HEK293T (cell line): Measurements from ENCODE around the gene CACHD1.

Source experiments
- CTCF ChIA-PET: fragments of 350-600 bp; formaldehyde crosslinking; extraction: SDS; loops from one replicate; lab custom pipeline; 2021; ENCODE audit warnings: antibody characterized with exemption, inconsistent platforms; lab: Yijun Ruan, JAX
- POLR2A ChIA-PET: fragments of 350-600 bp; formaldehyde crosslinking; extraction: SDS; loops from one replicate; lab custom pipeline; 2020; ENCODE audit warnings: antibody characterized with exemption, inconsistent platforms; lab: Yijun Ruan, JAX
- DNase-seq: peaks from one replicate; pipeline ENCODE4 v3.0.0; 2012; ENCODE audit warnings: mixed read lengths; ENCODE audit errors: extremely low spot score
- ARNT ChIP-seq: fragments of 450-650 bp; IDR thresholded peaks from 2 replicates; pipeline ENCODE4 v1.6.1; 2017; ENCODE audit warnings: mild to moderate bottlenecking
- BHLHE40 ChIP-seq: fragments of 450-650 bp; IDR thresholded peaks from 2 replicates; pipeline ENCODE4 v1.6.1; 2016; ENCODE audit warnings: mild to moderate bottlenecking, moderate library complexity, borderline replicate concordance
- CTBP1 ChIP-seq: fragments of 450-650 bp; IDR thresholded peaks from 2 replicates; pipeline ENCODE4 v1.6.1; 2016; ENCODE audit warnings: borderline replicate concordance
- ELF4 ChIP-seq: fragments of 450-650 bp; IDR thresholded peaks from 2 replicates; pipeline ENCODE4 v1.6.1; 2017; ENCODE audit warnings: antibody characterized with exemption
- FOXA1 ChIP-seq: fragments of 450-650 bp; IDR thresholded peaks from 2 replicates; pipeline ENCODE4 v1.6.1; 2016; ENCODE audit warnings: mild to moderate bottlenecking
- FOXK2 ChIP-seq: fragments of 450-650 bp; IDR thresholded peaks from 2 replicates; pipeline ENCODE4 v1.6.1; 2016; ENCODE audit warnings: mild to moderate bottlenecking
- FOXM1 ChIP-seq: fragments of 450-650 bp; IDR thresholded peaks from 2 replicates; pipeline ENCODE4 v1.6.1; 2017; ENCODE audit warnings: mild to moderate bottlenecking, borderline replicate concordance
- HDGF ChIP-seq: fragments of 450-650 bp; IDR thresholded peaks from 2 replicates; pipeline ENCODE4 v1.6.1; 2017; ENCODE audit warnings: antibody characterized with exemption, borderline replicate concordance
- L3MBTL2 ChIP-seq: fragments of 450-650 bp; conservative IDR thresholded peaks from 2 replicates; pipeline ENCODE4 v1.6.1; 2016; ENCODE audit warnings: mild to moderate bottlenecking
- LEF1 ChIP-seq: fragments of 450-650 bp; IDR thresholded peaks from 2 replicates; pipeline ENCODE4 v1.6.1; 2017; ENCODE audit warnings: mild to moderate bottlenecking, borderline replicate concordance
- NFRKB ChIP-seq: fragments of 450-650 bp; IDR thresholded peaks from 2 replicates; pipeline ENCODE4 v1.6.1; 2016; ENCODE audit warnings: mild to moderate bottlenecking, moderate library complexity
- PKNOX1 ChIP-seq: fragments of 450-650 bp; IDR thresholded peaks from 2 replicates; pipeline ENCODE4 v1.6.1; 2016
- SP1 ChIP-seq: fragments of 450-650 bp; IDR thresholded peaks from 2 replicates; pipeline ENCODE4 v1.6.1; 2017
- SUZ12 ChIP-seq: fragments of 450-650 bp; IDR thresholded peaks from 2 replicates; pipeline ENCODE4 v1.6.1; 2016; ENCODE audit warnings: mild to moderate bottlenecking
- TARDBP ChIP-seq: fragments of 450-650 bp; IDR thresholded peaks from 2 replicates; pipeline ENCODE4 v1.6.1; 2016
- ZNF384 ChIP-seq: fragments of 450-650 bp; IDR thresholded peaks from 2 replicates; pipeline ENCODE4 v1.6.1; 2016

The CACHD1 gene

GRCh38 chr1:64527165-64527564 lies 57.2 kb downstream of the CACHD1 start:
- DNase-seq: no peak
- ChIA-PET CTCF (no interaction called here), POLR2A (no interaction called here)
- TF ChIP-seq TARDBP: no peak

GRCh38 chr1:64527786-64528185 lies 57.9 kb downstream of the CACHD1 start:
- CTCF ChIA-PET: no interaction called here
- POLR2A ChIA-PET: no interaction called here
- DNase-seq: no peak
- TF ChIP-seq ZNF384: no peak
- TF ChIP-seq PKNOX1: no peak
- no peak for TF ChIP-seq SUZ12
- TF ChIP-seq ELF4: no peak
- TF ChIP-seq TARDBP: no peak
- no peak for TF ChIP-seq CTBP1
- no peak for TF ChIP-seq SP1
- TF ChIP-seq LEF1: no peak
- no peak for TF ChIP-seq FOXA1

GRCh38 chr1:64530969-64531692 lies 61.2 kb downstream of the CACHD1 start:
- ChIA-PET CTCF (interaction anchor here (0.6 kb wide), 1 partner anchor 129 kb away, joined by 3 read pairs; no protein-coding TSS in a partner anchor), POLR2A (no interaction called here)
- no peak for DNase-seq
- TF ChIP-seq SUZ12 (no peak), BHLHE40 (no peak), ARNT (no peak), HDGF (no peak), L3MBTL2 (no peak), SP1 (no peak), TARDBP (no peak), ELF4 (no peak), CTBP1 (no peak), PKNOX1 (no peak), FOXK2 (no peak), FOXM1 (no peak), NFRKB (no peak), FOXA1 (no peak)

GRCh38 chr1:64532646-64533045 lies 62.7 kb downstream of the CACHD1 start:
- DNase-seq: no peak
- ChIA-PET CTCF (no interaction called here), POLR2A (no interaction called here)
- TF ChIP-seq FOXK2: no peak
- TF ChIP-seq L3MBTL2: no peak
- TF ChIP-seq SP1: no peak
- TF ChIP-seq BHLHE40: no peak
- TF ChIP-seq LEF1: no peak
- TF ChIP-seq TARDBP: no peak
- no peak for TF ChIP-seq SUZ12
- TF ChIP-seq ZNF384: no peak
- TF ChIP-seq FOXA1: no peak
- no peak for TF ChIP-seq NFRKB
- no peak for TF ChIP-seq FOXM1
- no peak for TF ChIP-seq CTBP1
- no peak for TF ChIP-seq HDGF
- no peak for TF ChIP-seq ELF4
- no peak for TF ChIP-seq PKNOX1
- no peak for TF ChIP-seq ARNT

GRCh38 chr1:64535938-64536835 lies 66.3 kb downstream of the CACHD1 start:
- ChIA-PET CTCF (no interaction called here), POLR2A (no interaction called here)
- DNase-seq: no peak
- TF ChIP-seq LEF1: no peak
- TF ChIP-seq FOXA1: no peak
- no peak for TF ChIP-seq ZNF384
- no peak for TF ChIP-seq CTBP1
- no peak for TF ChIP-seq FOXK2
- TF ChIP-seq L3MBTL2: no peak
- no peak for TF ChIP-seq BHLHE40
- no peak for TF ChIP-seq TARDBP
- TF ChIP-seq HDGF: no peak
- TF ChIP-seq SUZ12: no peak
- no peak for TF ChIP-seq ELF4
- TF ChIP-seq FOXM1: no peak
- TF ChIP-seq NFRKB: no peak
- TF ChIP-seq PKNOX1: no peak
